ENCODE measurements around the gene COA1.
"Not testable (repeated sequence)": the region's sequence is repeated elsewhere in the genome, so short reads cannot be mapped to it uniquely, and the experiment has no call there.

COA1 gene

GRCh38 chr7:43636093-43636492 is 93.2 kb downstream of the COA1 start:
- DNase-seq (ENCODE audit: low read depth in 2 of 3, low spot score in 1 of 3) = no peak

GRCh38 chr7:43634384-43634783 is 94.9 kb downstream of the COA1 start:
- no peak for DNase-seq (ENCODE audit: low read depth in 2 of 3, low spot score in 1 of 3)

- DNase-seq (ENCODE audit: low read depth in 2 of 3, low spot score in 1 of 3) = no peak
Observed at GRCh38 chr7:43632746-43633145, 96.6 kb downstream of the COA1 start.

- DNase-seq (ENCODE audit: low read depth in 2 of 3, low spot score in 1 of 3) = no peak
Observed at GRCh38 chr7:43631559-43631958, 97.8 kb downstream of the COA1 start.

GRCh38 chr7:43630482-43630881 is 98.8 kb downstream of the COA1 start:
- DNase-seq (ENCODE audit: low read depth in 2 of 3, low spot score in 1 of 3) = no peak

- no peak for DNase-seq (ENCODE audit: low read depth in 2 of 3, low spot score in 1 of 3)
Observed at GRCh38 chr7:43629857-43630256, 99.5 kb downstream of the COA1 start.

GRCh38 chr7:43628431-43628830 is 100.9 kb downstream of the COA1 start:
- no peak for DNase-seq (ENCODE audit: low read depth in 2 of 3, low spot score in 1 of 3)

GRCh38 chr7:43627798-43628197 is 101.5 kb downstream of the COA1 start:
- DNase-seq (ENCODE audit: low read depth in 2 of 3, low spot score in 1 of 3) = not testable (repeated sequence)

- DNase-seq (ENCODE audit: low read depth in 2 of 3, low spot score in 1 of 3) = no peak
Observed at GRCh38 chr7:43626695-43627094, 102.6 kb downstream of the COA1 start.

GRCh38 chr7:43625980-43626379 is 103.3 kb downstream of the COA1 start:
- DNase-seq (ENCODE audit: low read depth in 2 of 3, low spot score in 1 of 3) = no peak

GRCh38 chr7:43625453-43625852 is 103.9 kb downstream of the COA1 start:
- no peak for DNase-seq (ENCODE audit: low read depth in 2 of 3, low spot score in 1 of 3)

GRCh38 chr7:43624156-43624555 is 105.2 kb downstream of the COA1 start:
- no peak for DNase-seq (ENCODE audit: low read depth in 2 of 3, low spot score in 1 of 3)

- no peak for DNase-seq (ENCODE audit: low read depth in 2 of 3, low spot score in 1 of 3)
Observed at GRCh38 chr7:43621729-43622448, 107.4 kb downstream of the COA1 start.

- no peak for DNase-seq (ENCODE audit: low read depth in 2 of 3, low spot score in 1 of 3)
Observed at GRCh38 chr7:43619213-43620012, 109.9 kb downstream of the COA1 start.

- no peak for DNase-seq (ENCODE audit: low read depth in 2 of 3, low spot score in 1 of 3)
Observed at GRCh38 chr7:43618073-43618472, 111.2 kb downstream of the COA1 start.

GRCh38 chr7:43616977-43617376 is 112.3 kb downstream of the COA1 start:
- DNase-seq (ENCODE audit: low read depth in 2 of 3, low spot score in 1 of 3) = no peak

- no peak for DNase-seq (ENCODE audit: low read depth in 2 of 3, low spot score in 1 of 3)
Observed at GRCh38 chr7:43615558-43616145, 113.7 kb downstream of the COA1 start.

- peak in 1 of 3 donors; percentile 29 for DNase-seq (ENCODE audit: low read depth in 2 of 3, low spot score in 1 of 3)
Observed at GRCh38 chr7:43612599-43613589, 116.4 kb downstream of the COA1 start.

GRCh38 chr7:43612128-43612527 is 117.2 kb downstream of the COA1 start:
- no peak for DNase-seq (ENCODE audit: low read depth in 2 of 3, low spot score in 1 of 3)

- no peak for DNase-seq (ENCODE audit: low read depth in 2 of 3, low spot score in 1 of 3)
Observed at GRCh38 chr7:43609097-43609496, 120.2 kb downstream of the COA1 start.

- no peak for DNase-seq (ENCODE audit: low read depth in 2 of 3, low spot score in 1 of 3)
Observed at GRCh38 chr7:43604251-43604650, 125.1 kb downstream of the COA1 start.

All from stimulated activated CD4-positive, alpha-beta T cell treated with anti-CD3 and anti-CD28 coated beads, Interleukin-12 subunit alpha, Interleukin-12 subunit beta, amount 100 ng/mL, for 48 hours (primary cell).